T47D (cell line): ENCODE data around the gene HS6ST2.
A peak's percentile ranks its signal among the peaks of the same experiment; 100 is the strongest.

Source experiments
- DNase-seq, 2 experiments: peaks; one replicate each; pipeline versions ENCODE4 v3.0.0 to v3.0.0-alpha.2; 2011 to 2012; ENCODE audit warnings: low read depth in 1 of 2, low spot score in 1 of 2
- JUND ChIP-seq: IDR thresholded peaks from 2 replicates; pipeline ENCODE4 v1.6.1; 2012; ENCODE audit warnings: low read depth
- in situ Hi-C: cut with HindIII; loops from 2 replicates; pipeline ENCODE4 v1.10.0; 2016; ENCODE audit warnings: low sequenced_read_pairs, low pct_unique_long_range_greater_than_20kb

Gene HS6ST2

GRCh38 chrX:132652871-132653270, 305.6 kb downstream of the HS6ST2 start:
- no peak for TF ChIP-seq JUND
- in situ Hi-C loops, result no loop called here
- no peak for DNase-seq

GRCh38 chrX:132651421-132652086, 306.9 kb downstream of the HS6ST2 start:
- in situ Hi-C loops, result no loop called here
- TF ChIP-seq JUND, result no peak
- DNase-seq, result no peak

GRCh38 chrX:132648895-132649294, 309.5 kb downstream of the HS6ST2 start:
- DNase-seq, result no peak
- in situ Hi-C loops, result no loop called here
- TF ChIP-seq JUND, result no peak

- TF ChIP-seq JUND, result no peak
- in situ Hi-C loops, result no loop called here
- DNase-seq, result no peak
Observed at GRCh38 chrX:132639446-132639845, 319.0 kb downstream of the HS6ST2 start.

- DNase-seq, result no peak
- no peak for TF ChIP-seq JUND
- in situ Hi-C loops, result no loop called here
Observed at GRCh38 chrX:132638313-132638712, 320.1 kb downstream of the HS6ST2 start.

GRCh38 chrX:132636080-132636479, 322.3 kb downstream of the HS6ST2 start:
- no peak for TF ChIP-seq JUND
- in situ Hi-C loops, result no loop called here
- DNase-seq, result no peak

- no peak for TF ChIP-seq JUND
- no peak for DNase-seq
- in situ Hi-C loops, result no loop called here
Observed at GRCh38 chrX:132634521-132634920, 323.9 kb downstream of the HS6ST2 start.

- no peak for TF ChIP-seq JUND
- in situ Hi-C loops, result no loop called here
- DNase-seq, result peak; percentile 6 to 37
Observed at GRCh38 chrX:132631579-132632232, 326.7 kb downstream of the HS6ST2 start.

GRCh38 chrX:132624466-132624865, 334.0 kb downstream of the HS6ST2 start:
- no peak for TF ChIP-seq JUND
- DNase-seq, result no peak
- in situ Hi-C loops, result no loop called here

GRCh38 chrX:132623942-132624341, 334.5 kb downstream of the HS6ST2 start:
- TF ChIP-seq JUND, result no peak
- no peak for DNase-seq
- in situ Hi-C loops, result no loop called here

GRCh38 chrX:132623300-132623699, 335.1 kb downstream of the HS6ST2 start:
- TF ChIP-seq JUND, result no peak
- no peak for DNase-seq
- in situ Hi-C loops, result no loop called here

- in situ Hi-C loops, result no loop called here
- no peak for DNase-seq
Observed at GRCh38 chrX:132622130-132622529, 336.3 kb downstream of the HS6ST2 start.

GRCh38 chrX:132618810-132619209, 339.6 kb downstream of the HS6ST2 start:
- no peak for TF ChIP-seq JUND
- in situ Hi-C loops, result no loop called here

More at GRCh38 chrX:132622130-132622529, 336.3 kb downstream of the HS6ST2 start:
- no peak for TF ChIP-seq JUND

More at GRCh38 chrX:132618810-132619209, 339.6 kb downstream of the HS6ST2 start:
- DNase-seq, result no peak
